Measurements from ENCODE around the gene SAMM50. TPM values are rescaled to one million over a fixed set of nuclear protein-coding genes. Genes with fewer than 3 reads are reported as not detected.
A peak's percentile ranks its signal among the peaks of the same experiment; 100 is the strongest.

SAMM50 gene
- total RNA-seq, 1 donor from 2014 or later = 32.6 TPM

DNA sequence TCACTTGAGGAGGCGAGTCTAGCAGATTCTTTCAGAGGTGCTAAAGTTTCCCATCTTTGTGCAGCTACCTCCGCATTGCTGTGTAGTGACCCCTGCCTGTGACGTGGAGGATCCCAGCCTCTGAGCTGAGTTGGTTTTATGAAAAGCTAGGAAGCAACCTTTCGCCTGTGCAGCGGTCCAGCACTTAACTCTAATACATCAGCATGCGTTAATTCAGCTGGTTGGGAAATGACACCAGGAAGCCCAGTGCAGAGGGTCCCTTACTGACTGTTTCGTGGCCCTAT is 8.9 kb upstream of the SAMM50 start:
- H3K36me3 ChIP-seq (ENCODE audit: control insufficient read depth, insufficient read depth, low read length) = no peaks in the 10 kb centered on the region

DNA sequence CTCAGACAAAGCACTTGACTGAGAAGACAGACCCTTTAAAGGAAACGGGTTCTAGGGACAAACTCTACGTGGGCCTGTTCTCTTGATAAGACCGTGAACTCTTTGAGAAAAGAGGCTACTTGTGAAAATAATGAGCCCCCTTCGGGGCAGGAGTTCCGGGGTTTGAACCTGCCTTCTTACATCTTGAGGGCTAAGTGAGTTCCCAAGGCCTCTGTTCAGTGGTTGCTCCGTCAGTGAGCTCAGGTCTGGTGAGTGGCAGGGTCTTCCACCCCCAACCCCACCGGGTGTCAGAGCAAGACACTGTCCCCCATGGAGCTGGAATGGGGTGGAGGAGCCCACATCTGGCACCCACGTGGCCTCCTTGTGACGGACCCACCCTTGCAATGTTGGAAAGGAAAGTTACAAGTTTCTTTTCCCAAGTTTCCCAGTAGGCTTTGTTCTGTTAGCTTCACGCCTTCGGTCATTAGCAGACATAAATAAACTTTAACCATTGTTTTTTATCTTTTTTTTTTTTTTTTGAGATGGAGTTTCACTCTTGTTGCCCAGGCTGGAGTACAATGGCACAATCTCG is 6.3 kb upstream of the SAMM50 start:
- Histone ChIP-seq H3K4me3 (ENCODE audit: low read depth, low read length) (no peak overlapping the region), H3K27me3 (ENCODE audit: control insufficient read depth, insufficient read depth, low read length) (no peaks in the 10 kb centered on the region), H3K36me3 (ENCODE audit: control insufficient read depth, insufficient read depth, low read length) (no peaks in the 10 kb centered on the region)
- no peak for FAIRE-seq
- TF ChIP-seq, protein P1, sequence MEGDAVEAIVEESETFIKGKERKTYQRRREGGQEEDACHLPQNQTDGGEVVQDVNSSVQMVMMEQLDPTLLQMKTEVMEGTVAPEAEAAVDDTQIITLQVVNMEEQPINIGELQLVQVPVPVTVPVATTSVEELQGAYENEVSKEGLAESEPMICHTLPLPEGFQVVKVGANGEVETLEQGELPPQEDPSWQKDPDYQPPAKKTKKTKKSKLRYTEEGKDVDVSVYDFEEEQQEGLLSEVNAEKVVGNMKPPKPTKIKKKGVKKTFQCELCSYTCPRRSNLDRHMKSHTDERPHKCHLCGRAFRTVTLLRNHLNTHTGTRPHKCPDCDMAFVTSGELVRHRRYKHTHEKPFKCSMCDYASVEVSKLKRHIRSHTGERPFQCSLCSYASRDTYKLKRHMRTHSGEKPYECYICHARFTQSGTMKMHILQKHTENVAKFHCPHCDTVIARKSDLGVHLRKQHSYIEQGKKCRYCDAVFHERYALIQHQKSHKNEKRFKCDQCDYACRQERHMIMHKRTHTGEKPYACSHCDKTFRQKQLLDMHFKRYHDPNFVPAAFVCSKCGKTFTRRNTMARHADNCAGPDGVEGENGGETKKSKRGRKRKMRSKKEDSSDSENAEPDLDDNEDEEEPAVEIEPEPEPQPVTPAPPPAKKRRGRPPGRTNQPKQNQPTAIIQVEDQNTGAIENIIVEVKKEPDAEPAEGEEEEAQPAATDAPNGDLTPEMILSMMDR (IDR thresholded peaks at IDR 0.05; ENCODE audit: insufficient read depth, low read length, severe bottlenecking) = no peak
- DNase-seq (ENCODE audit: low read depth) = no peak

More for the DNA sequence above, 8.9 kb upstream of the SAMM50 start:
- no peaks in the 10 kb centered on the region for H3K27me3 ChIP-seq (ENCODE audit: control insufficient read depth, insufficient read depth, low read length)
- DNase-seq (ENCODE audit: low read depth) (no peak), FAIRE-seq (no peak)
- TF ChIP-seq, protein P1 (IDR thresholded peaks at IDR 0.05; ENCODE audit: insufficient read depth, low read length, severe bottlenecking) = no peak
- H3K4me3 ChIP-seq (ENCODE audit: low read depth, low read length) = no peak overlapping the region

DNA sequence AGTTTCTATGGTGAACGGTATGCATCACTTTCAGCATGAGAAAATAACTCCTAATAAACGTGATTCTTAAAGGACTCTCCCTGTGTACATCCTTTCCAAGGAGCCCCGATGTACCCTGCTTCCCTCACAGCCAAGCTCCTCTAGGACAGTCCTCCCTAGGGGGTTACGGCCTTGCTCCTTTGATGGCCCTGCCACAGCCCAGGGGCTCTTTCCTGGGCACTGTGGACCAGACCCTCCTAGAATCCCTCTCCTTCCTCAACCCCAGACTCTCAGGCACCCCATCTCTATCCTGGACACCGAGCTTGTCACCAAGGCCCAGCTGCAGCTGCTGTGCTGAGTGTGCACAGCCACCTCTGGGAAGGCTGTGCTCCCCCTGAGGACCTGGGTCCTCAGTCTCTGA is 3.9 kb upstream of the SAMM50 start:
- no peak for DNase-seq (ENCODE audit: low read depth)
- FAIRE-seq = no peak
- TF ChIP-seq, protein P1 (IDR thresholded peaks at IDR 0.05; ENCODE audit: insufficient read depth, low read length, severe bottlenecking) = no peak
- Histone ChIP-seq H3K4me3 (ENCODE audit: low read depth, low read length) (no peak overlapping the region), H3K27me3 (ENCODE audit: control insufficient read depth, insufficient read depth, low read length) (no peaks in the 10 kb centered on the region), H3K36me3 (ENCODE audit: control insufficient read depth, insufficient read depth, low read length) (no peaks in the 10 kb centered on the region)

DNA sequence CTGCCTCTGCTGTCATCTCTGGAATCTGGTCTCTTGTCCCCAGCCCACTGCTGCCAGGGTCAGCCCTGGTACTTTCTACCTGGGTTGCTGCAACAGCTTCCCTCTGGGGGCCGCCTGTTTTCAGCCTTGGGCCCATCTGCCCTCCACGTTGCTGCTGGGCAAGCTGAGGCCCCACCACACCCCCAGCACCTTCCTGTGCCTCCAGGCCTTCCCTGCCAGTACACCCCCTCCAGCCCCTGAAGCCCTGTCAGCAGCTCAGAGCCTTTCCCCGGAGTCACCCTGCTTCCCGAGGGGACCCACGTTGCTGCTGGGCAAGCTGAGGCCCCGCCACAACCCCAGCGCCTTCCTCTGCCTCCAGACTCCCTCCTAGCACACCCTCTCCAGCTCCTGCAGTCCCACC is 3.3 kb upstream of the SAMM50 start:
- FAIRE-seq (no peak), DNase-seq (ENCODE audit: low read depth) (no peak)
- no peaks in the 10 kb centered on the region for H3K36me3 ChIP-seq (ENCODE audit: control insufficient read depth, insufficient read depth, low read length)
- H3K27me3 ChIP-seq (ENCODE audit: control insufficient read depth, insufficient read depth, low read length) = no peaks in the 10 kb centered on the region
- H3K4me3 ChIP-seq (ENCODE audit: low read depth, low read length) = no peak overlapping the region
- TF ChIP-seq, protein P1 (IDR thresholded peaks at IDR 0.05; ENCODE audit: insufficient read depth, low read length, severe bottlenecking) = no peak

DNA sequence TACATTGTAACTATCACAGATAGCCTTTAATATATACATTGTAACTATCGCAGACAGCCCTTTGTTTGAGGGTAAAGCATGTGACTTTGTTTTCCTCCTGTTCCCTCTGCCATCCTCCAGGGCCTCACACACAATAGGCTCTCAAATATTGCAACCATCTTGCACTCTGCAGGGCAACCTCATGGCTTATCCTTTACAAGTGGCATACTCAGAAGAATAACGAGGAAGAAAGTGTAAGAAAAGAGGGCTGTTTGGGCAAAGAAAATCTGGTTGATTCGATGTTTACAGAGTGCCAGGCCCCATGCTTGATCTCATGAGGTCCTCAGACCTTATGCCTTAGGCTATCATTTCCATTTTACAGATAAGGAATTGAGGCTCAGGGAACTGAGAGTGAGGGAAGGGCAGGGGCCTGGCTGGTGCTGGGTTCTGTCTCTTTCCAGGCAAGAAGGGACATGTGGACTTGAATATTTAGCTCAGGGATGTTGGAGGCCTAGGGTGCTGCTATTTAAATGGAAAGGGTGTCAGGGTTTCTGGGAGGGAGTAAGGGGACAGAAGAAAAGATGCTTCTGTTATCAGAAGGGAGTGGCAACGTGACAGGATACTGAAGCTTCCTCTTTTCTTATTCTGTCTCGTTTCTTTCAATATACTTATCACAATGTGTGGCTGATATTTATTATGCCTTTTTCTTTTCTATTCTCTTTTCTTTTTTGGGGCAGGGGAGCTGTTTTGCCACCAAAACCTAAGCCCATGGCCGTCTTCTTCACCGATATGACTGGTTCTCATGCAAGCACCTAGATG is 1.1 kb upstream of the SAMM50 start:
- Histone ChIP-seq H3K4me3 (ENCODE audit: low read depth, low read length) (peak overlapping the region; percentile 82), H3K27me3 (ENCODE audit: control insufficient read depth, insufficient read depth, low read length) (no peaks in the 10 kb centered on the region), H3K36me3 (ENCODE audit: control insufficient read depth, insufficient read depth, low read length) (no peaks in the 10 kb centered on the region)
- no peak for FAIRE-seq
- TF ChIP-seq, protein P1 (IDR thresholded peaks at IDR 0.05; ENCODE audit: insufficient read depth, low read length, severe bottlenecking) = no peak
- no peak for DNase-seq (ENCODE audit: low read depth)
